HuH-7.5 (cell line): Measurements from ENCODE around the gene COQ9.
A peak's percentile ranks its signal among the peaks of the same experiment; 100 is the strongest.

ENCODE experiments used
- DNase-seq: peaks from one replicate; pipeline ENCODE4 v3.0.0; 2011; ENCODE audit warnings: low spot score

COQ9 gene

GRCh38 chr16:57473176-57473840 lies 26.0 kb downstream of the COQ9 start:
- DNase-seq = no peak

- DNase-seq = no peak
Observed at GRCh38 chr16:57473906-57474305, 26.6 kb downstream of the COQ9 start.

GRCh38 chr16:57474671-57475661 lies 27.7 kb downstream of the COQ9 start:
- DNase-seq = no peak

- DNase-seq = no peak
Observed at GRCh38 chr16:57475711-57476339, 28.5 kb downstream of the COQ9 start.

GRCh38 chr16:57476546-57477410 lies 29.5 kb downstream of the COQ9 start:
- no peak for DNase-seq

GRCh38 chr16:57477531-57478202 lies 30.4 kb downstream of the COQ9 start:
- DNase-seq = no peak

GRCh38 chr16:57478396-57479204 lies 31.3 kb downstream of the COQ9 start:
- DNase-seq = no peak

GRCh38 chr16:57479205-57479975 lies 32.1 kb downstream of the COQ9 start:
- peak; percentile 83 for DNase-seq

GRCh38 chr16:57479976-57480753 lies 32.9 kb downstream of the COQ9 start:
- peak; percentile 93 for DNase-seq

GRCh38 chr16:57480754-57481230 lies 33.5 kb downstream of the COQ9 start:
- no peak for DNase-seq

- DNase-seq = no peak
Observed at GRCh38 chr16:57481421-57481820, 34.1 kb downstream of the COQ9 start.

GRCh38 chr16:57482845-57483545 lies 35.7 kb downstream of the COQ9 start:
- DNase-seq = no peak

- no peak for DNase-seq
Observed at GRCh38 chr16:57483725-57484514, 36.6 kb downstream of the COQ9 start.

GRCh38 chr16:57484515-57485005 lies 37.3 kb downstream of the COQ9 start:
- DNase-seq = no peak

GRCh38 chr16:57485091-57485915 lies 38.0 kb downstream of the COQ9 start:
- no peak for DNase-seq
